RWPE1 (cell line): ENCODE measurements around the gene HRCT1.

ENCODE experiments used
- CTCF ChIA-PET: fragments of 350-600 bp; sonication (Branson Sonifier 250); formaldehyde crosslinking; extraction: SDS; loops from one replicate; lab custom pipeline; 2021; lab: Yijun Ruan, JAX
- POLR2A ChIA-PET: fragments of 400-600 bp; formaldehyde crosslinking; extraction: SDS; loops from one replicate; lab custom pipeline; 2020; ENCODE audit warnings: antibody characterized with exemption; ENCODE audit not compliant: low non-redundant PET; lab: Yijun Ruan, JAX
- DNase-seq: peaks from one replicate; pipeline ENCODE4 v3.0.0; 2012; ENCODE audit warnings: low spot score
- H3K27ac ChIP-seq: fragments of 450-650 bp; 2 replicates; pipeline ENCODE4 v1.5.1; 2017
- TF ChIP-seq, protein P1 (sequence below): fragments of 450-650 bp; conservative IDR thresholded peaks from 2 replicates; pipeline ENCODE4 v1.5.1; 2017; ENCODE audit warnings: low read depth, mild to moderate bottlenecking

Gene HRCT1

DNA sequence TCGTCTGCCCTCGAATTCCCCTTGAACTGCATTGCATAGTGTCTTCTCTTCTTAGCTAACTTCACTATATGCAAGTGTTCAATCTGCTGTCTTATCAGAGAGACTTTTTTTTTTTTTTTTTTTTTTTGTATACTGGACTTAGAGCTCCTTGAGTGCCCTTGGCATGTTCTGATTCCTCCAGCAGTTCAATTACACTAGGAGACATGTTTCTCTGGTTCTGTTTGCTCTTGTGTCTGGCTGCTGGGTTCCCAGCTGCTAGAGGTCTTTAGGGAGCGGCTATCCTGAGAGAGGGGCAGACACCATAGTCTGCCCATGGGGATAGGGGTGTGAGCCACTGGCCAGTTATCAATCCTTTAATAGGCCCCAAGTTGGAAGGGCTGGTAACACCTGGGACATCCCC lies 38.8 kb downstream of the HRCT1 start:
- CTCF ChIA-PET: interaction anchor here (0.6 to 1.3 kb wide), 8 partner anchors 10 to 276 kb away, joined by 3 to 7 read pairs (median 4); no protein-coding TSS in a partner anchor
- TF ChIP-seq, protein P1, sequence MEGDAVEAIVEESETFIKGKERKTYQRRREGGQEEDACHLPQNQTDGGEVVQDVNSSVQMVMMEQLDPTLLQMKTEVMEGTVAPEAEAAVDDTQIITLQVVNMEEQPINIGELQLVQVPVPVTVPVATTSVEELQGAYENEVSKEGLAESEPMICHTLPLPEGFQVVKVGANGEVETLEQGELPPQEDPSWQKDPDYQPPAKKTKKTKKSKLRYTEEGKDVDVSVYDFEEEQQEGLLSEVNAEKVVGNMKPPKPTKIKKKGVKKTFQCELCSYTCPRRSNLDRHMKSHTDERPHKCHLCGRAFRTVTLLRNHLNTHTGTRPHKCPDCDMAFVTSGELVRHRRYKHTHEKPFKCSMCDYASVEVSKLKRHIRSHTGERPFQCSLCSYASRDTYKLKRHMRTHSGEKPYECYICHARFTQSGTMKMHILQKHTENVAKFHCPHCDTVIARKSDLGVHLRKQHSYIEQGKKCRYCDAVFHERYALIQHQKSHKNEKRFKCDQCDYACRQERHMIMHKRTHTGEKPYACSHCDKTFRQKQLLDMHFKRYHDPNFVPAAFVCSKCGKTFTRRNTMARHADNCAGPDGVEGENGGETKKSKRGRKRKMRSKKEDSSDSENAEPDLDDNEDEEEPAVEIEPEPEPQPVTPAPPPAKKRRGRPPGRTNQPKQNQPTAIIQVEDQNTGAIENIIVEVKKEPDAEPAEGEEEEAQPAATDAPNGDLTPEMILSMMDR: no peak
- H3K27ac ChIP-seq: peak overlapping the region; percentile 20; the same call in 1 of the 2 replicates
- POLR2A ChIA-PET: no interaction called here
- no peak for DNase-seq

DNA sequence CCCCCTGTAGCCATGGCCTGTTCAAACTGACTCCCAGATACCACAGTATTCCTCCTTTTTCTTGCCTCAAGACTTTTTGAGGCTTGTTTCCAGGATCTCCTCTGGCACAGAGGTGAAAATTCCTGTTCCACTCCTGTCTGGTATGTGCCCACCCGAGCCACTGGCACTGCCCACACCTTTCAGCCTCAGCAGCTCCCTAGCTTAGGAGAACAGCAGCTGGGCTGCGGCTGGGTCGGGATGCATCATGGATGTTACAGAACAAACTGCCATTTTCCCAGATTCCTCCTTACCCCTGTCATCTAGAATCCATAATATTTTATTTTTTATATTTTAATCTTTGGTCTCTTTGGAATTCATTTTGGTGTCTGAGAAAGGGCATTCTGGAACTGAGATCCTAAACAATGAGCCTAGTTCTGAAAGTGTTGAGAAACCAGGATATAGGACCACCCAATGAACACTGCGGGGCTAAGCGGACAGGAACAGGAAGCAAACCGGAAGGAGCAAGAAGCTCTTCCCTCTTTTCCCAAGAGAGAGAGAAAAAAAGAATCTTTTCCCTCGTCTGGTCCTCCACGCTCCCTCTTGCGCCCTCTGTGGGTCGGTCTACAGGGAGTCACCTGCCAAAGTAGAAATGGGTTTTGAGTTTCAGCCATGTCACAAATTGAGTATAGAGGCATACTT lies 39.5 kb downstream of the HRCT1 start:
- POLR2A ChIA-PET: no interaction called here
- peak overlapping the region; percentile 20; the same call in 1 of the 2 replicates for H3K27ac ChIP-seq
- TF ChIP-seq, protein P1: peak; percentile 90
- CTCF ChIA-PET: interaction anchor here (0.6 to 1.4 kb wide), 19 partner anchors 10 to 388 kb away, joined by 3 to 7 read pairs (median 3); partner anchors contain the start of genes GLIPR2 and HRCT1
- DNase-seq: peak; percentile 73

DNA sequence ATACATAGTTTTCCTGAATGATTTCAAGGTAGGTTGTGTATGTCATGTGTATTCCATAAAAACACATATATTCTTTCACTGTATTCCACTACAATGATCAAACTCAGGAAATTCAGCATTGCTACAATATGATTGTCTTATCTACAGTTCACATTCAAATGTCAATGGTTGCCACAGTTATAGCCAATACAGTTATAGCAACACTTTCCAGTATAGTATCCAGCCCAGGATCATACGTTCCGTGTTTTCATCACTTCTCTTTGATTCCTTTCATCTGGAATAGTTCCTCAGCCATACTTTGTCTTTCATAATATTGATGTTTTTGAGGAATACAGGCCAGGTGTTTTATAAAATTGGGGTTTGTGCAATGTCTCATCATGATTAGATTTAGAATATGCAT lies 42.4 kb downstream of the HRCT1 start:
- CTCF ChIA-PET: interaction anchor here (0.6 kb wide), 1 partner anchor 38 kb away, joined by 3 read pairs; no protein-coding TSS in a partner anchor
- TF ChIP-seq, protein P1: no peak
- POLR2A ChIA-PET: no interaction called here
- H3K27ac ChIP-seq: no peak overlapping the region
- no peak for DNase-seq

DNA sequence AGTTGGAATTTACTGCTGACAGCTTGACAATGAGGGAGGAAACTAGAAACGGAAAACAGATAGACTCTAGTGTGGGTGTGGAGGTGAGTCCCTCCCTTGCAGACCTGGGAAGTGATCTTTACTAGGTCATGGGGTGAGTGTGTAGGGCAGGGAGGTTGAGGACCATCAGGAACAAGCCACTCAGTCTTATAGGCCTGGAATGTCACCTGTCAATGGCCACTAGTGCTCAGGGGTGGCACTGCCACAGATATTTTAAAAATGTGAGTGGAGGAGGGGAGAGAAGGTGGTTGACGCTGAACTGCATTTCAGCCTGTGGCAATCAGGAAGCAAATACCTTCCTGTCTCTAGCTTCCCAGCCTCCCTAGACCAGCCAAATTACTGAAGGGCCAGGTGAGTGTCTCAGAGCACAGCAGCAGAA lies 42.9 kb downstream of the HRCT1 start:
- no peak overlapping the region for H3K27ac ChIP-seq
- ChIA-PET CTCF (interaction anchor here (0.6 kb wide), 1 partner anchor 37 kb away, joined by 3 read pairs; no protein-coding TSS in a partner anchor), POLR2A (no interaction called here)
- no peak for DNase-seq
- TF ChIP-seq, protein P1: no peak

DNA sequence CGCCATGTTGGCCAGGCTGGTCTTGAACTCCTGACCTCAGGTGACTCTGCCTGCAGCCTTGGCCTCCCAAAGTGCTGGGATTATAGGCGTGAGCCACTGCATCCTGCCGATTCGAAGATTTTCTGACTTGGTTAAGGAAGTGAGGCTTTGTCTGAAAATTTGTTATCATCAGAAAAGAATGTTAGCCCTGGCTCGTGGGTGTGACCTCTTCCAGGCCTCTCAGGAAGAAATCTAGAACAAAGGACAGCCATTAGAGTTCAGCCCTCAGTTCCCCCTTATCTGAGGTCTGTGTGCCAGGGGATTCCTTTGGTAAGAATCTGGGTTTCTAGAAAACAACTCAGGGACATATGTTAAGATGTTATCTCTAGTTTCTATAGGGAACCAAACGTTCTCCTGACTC lies 45.7 kb downstream of the HRCT1 start:
- CTCF ChIA-PET: interaction anchor here (0.6 kb wide), 2 partner anchors 17 to 1914 kb away, joined by 3 to 7 read pairs; no protein-coding TSS in a partner anchor
- POLR2A ChIA-PET: no interaction called here
- no peak overlapping the region; the same call in 1 of the 2 replicates for H3K27ac ChIP-seq
- TF ChIP-seq, protein P1: no peak
- peak; percentile 20 for DNase-seq

DNA sequence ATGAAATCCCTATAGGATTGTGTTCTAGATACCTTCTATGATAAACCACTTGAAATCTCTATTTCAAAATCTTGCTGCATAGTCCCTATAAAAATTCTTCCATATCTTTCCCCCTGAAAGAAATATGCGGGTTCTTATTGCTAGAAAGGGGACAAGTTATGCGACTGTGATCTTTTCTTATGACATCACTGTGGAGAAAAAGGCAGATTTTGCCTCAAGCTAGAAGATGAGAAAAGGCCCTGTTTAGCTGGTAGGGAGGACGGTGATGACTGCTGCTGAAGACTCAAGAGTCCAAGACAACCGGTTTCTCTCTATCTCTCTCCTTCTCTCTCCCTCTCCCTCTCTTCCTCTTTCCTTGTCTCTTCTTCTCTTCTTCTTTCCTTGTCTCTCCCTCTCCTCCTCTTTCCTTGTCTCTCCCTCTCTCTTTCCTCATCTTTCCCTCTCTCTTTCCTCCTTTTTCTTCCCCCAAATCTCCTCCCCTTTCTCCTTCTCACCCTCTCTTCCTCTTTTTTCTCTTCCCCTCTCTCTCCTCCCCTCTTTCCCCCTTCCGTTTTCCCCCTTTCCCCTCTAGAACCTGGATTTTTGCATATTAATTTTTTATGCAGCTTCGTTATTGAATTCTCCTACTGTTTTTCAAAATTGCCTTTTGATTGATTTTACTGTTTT lies 46.7 kb downstream of the HRCT1 start:
- TF ChIP-seq, protein P1: no peak
- ChIA-PET CTCF (interaction anchor here (0.6 kb wide), 1 partner anchor 46 kb away, joined by 3 read pairs; no protein-coding TSS in a partner anchor), POLR2A (no interaction called here)
- H3K27ac ChIP-seq: no peak overlapping the region
- no peak for DNase-seq
